Retinal pigment epithelial cell (primary cell): ENCODE results near the gene ZNF536.

Experiments used
- DNase-seq: peaks from one replicate; pipeline ENCODE4 v3.0.0-alpha.2; 2010; ENCODE audit warnings: low read depth
- H3K4me3 ChIP-seq: 2 replicates; pipeline ENCODE4 v1.5.1; 2011; ENCODE audit warnings: mild to moderate bottlenecking, low read length, control low read depth, moderate library complexity
- TF ChIP-seq, protein P1 (sequence below): conservative IDR thresholded peaks from 2 replicates; pipeline ENCODE4 v1.5.1; 2011; ENCODE audit warnings: low read depth, low read length, control low read depth, inconsistent platforms

ZNF536 gene

DNA sequence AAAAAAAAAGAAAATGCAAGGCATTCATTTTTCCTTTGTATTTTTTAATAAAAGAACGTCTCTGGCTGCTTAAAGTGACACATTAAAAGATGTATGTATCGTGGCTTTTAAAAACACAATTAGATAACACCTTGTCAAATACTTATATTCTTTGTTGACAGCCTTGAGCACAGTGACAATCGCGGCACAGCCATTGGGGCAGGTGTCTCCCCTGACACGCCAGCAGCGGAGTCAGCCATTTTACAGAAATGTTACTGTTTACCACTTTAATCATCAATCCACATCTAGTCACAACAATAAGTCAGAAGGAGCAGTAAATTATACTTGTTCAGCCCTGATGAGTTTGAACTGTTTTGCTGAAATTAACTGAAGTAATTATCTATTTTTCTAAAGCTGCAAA, 224.1 kb downstream of the ZNF536 start:
- TF ChIP-seq, protein P1, sequence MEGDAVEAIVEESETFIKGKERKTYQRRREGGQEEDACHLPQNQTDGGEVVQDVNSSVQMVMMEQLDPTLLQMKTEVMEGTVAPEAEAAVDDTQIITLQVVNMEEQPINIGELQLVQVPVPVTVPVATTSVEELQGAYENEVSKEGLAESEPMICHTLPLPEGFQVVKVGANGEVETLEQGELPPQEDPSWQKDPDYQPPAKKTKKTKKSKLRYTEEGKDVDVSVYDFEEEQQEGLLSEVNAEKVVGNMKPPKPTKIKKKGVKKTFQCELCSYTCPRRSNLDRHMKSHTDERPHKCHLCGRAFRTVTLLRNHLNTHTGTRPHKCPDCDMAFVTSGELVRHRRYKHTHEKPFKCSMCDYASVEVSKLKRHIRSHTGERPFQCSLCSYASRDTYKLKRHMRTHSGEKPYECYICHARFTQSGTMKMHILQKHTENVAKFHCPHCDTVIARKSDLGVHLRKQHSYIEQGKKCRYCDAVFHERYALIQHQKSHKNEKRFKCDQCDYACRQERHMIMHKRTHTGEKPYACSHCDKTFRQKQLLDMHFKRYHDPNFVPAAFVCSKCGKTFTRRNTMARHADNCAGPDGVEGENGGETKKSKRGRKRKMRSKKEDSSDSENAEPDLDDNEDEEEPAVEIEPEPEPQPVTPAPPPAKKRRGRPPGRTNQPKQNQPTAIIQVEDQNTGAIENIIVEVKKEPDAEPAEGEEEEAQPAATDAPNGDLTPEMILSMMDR, result no peak
- H3K4me3 ChIP-seq, result no peak overlapping the region
- no peak for DNase-seq

DNA sequence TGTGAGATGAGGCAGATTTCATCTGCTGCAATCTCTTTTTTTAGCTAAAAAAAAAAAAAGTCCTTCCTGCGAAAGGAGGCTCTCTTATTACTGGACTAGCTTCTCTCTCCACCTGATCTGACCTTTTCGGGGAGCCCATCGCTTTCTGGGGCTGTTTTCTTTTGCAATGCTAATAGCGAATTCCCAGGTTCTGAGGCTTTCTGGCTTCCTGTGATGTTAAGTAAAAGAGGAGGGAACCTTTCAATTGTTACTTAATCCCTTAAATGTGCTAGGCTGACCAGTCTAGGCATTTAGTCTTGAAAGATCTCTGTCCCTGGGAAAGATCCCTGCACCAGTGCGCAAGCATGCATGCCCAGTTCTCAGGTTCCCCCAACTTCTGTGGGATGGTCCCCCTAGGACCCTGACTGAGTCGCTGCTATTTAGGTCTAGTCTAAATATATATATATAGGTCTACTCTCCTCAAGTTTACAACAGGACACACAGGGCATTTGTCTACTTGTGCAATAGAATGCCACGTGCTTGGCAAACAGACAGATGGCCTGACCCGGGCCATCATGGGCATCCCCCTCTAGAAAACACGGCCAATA, 224.7 kb downstream of the ZNF536 start:
- TF ChIP-seq, protein P1, result no peak
- no peak for DNase-seq
- H3K4me3 ChIP-seq, result no peak overlapping the region

DNA sequence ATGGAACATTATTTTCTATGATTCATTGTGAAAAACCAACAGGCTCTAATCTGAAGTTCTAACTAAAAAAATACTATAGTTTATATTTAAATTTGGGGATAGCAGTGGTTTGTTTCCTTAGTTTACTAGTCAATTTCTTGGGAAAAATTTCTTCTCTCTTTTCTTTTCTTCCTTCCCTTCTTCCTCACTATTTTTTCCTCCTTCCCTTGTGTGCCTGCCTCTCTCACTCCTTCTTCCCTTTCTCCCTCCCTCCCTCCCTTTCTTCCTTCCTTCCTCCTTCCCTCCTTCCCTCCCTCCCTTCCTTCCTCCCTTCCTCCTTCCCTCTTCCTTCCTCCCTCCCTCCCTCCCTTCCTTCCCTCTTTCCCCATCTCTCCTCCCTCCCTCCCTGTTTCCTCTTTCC, 226.5 kb downstream of the ZNF536 start:
- H3K4me3 ChIP-seq, result no peak overlapping the region
- TF ChIP-seq, protein P1, result no peak
- DNase-seq, result no peak

DNA sequence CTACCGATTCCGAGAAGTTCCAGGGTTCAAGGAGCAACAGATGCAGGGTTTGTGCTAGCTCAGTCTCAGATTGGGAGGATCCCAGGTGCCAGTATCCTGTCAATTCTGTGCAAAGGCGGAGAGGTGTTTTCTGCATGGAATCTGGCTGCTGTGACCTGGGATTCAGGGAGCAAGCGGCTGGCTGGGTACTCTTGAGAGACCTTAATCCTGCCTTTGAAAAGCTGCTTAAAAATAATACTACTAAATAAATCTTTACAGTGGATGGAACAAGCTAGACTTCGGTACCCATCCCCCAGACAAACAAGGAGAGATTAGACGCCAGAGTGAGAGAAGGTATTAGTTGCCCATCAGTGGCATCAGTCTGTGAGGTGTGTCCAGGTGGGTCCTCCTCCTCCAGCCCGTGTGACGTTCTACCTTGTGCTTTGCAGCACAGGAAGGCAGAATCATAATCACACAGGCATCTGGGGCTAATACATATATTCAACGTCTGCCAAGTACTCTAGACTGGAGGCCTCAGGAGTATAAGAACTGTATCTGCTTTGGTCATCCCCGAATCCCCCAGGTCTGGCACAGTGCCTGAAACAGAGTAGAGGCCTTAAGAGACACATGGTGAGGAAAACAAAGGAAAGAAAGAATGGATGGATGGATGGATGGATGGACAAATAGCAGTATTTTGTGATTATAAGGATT, 230.6 kb downstream of the ZNF536 start:
- no peak overlapping the region for H3K4me3 ChIP-seq
- TF ChIP-seq, protein P1, result no peak
- DNase-seq, result no peak

DNA sequence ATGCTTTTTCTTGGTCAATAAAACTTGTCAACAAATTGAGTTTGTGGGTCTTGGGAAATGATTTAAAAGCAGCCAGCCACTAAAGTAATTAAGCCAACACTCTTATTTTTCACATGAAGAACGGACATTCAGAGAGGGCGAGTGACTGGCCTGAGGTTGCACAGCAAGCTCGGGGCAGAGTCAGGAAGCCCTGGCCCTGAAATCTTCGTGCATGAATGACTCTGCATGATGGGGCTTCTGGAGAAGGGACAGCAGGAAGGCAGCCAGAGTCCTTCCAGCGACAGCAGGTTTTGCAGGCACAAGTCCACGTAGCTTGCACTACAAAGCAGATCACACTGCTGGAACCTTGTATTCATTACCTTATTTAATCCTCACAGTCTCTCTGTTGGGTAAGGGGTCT, 232.5 kb downstream of the ZNF536 start:
- H3K4me3 ChIP-seq, result no peak overlapping the region
- TF ChIP-seq, protein P1, result no peak
- DNase-seq, result no peak

DNA sequence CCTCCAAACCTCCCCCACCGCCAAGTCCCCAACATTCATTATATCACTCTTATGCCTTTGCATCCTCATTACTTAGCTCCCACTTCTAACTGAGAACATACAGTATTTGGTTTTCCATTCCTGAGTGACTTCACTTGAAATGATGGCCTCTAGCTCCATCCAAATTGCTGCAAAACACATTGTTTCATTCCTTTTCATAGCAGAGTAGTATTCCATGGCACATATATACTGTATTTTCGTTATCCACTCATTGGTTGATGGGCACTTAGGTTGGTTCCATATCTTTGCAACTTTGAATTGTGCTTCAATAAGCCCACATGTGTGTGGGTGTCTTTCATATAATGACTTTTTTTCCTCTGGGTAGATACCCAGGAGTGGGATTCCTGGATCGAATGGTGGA, 233.1 kb downstream of the ZNF536 start:
- DNase-seq, result no peak
- TF ChIP-seq, protein P1, result no peak
- H3K4me3 ChIP-seq, result no peak overlapping the region
